Stimulated activated naive CD8-positive, alpha-beta T cell treated with anti-CD3 and anti-CD28 coated beads, Interleukin-15, Interleukin-2, amounts not matched to agents 100 ng/mL and 50 ng/mL, for 24 hours (primary cell): ENCODE data around the gene LEKR1.

Experiments
- H3K27ac Mint-ChIP-seq: one replicate; pipeline ENCODE4 v1.8.0; 2021; ENCODE audit warnings: mild to moderate bottlenecking, mixed read lengths
- H3K27me3 Mint-ChIP-seq: one replicate; pipeline ENCODE4 v1.8.0; 2021; ENCODE audit warnings: mixed read lengths
- H3K36me3 Mint-ChIP-seq: one replicate; pipeline ENCODE4 v1.8.0; 2021; ENCODE audit warnings: low read depth, mixed read lengths
- H3K4me1 Mint-ChIP-seq: one replicate; pipeline ENCODE4 v1.8.0; 2021; ENCODE audit warnings: low read depth, mixed read lengths
- H3K4me3 Mint-ChIP-seq: one replicate; pipeline ENCODE4 v1.8.0; 2021; ENCODE audit warnings: mild to moderate bottlenecking, mixed read lengths
- H3K9me3 Mint-ChIP-seq: one replicate; pipeline ENCODE4 v1.8.0; 2021; ENCODE audit warnings: mixed read lengths

Gene LEKR1

DNA sequence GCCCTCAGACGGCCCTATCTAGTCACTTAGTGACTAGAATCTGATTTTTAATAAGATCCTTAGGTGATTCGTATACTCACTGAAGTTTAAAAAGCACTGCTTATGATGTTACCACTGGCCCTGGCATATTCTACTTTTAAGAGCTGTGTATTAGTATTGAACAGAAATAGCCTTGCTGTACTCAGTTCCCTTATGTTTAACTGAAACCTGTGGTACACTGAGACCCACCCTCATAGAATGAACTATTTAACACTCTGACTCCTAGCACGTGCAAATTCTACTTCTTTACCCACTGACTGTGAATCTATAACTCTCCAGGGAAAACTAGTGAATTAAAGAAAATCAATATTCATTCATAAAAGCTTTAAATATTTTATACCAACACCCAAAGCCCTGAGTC is 224.9 kb downstream of the LEKR1 start:
- H3K36me3 Mint-ChIP-seq = no peaks in the 10 kb centered on the region

GRCh38 chr3:157051591-157051990 is 225.4 kb downstream of the LEKR1 start:
- no peak overlapping the region for H3K27ac Mint-ChIP-seq
- no peak overlapping the region for H3K4me3 Mint-ChIP-seq
- no peaks in the 10 kb centered on the region for H3K36me3 Mint-ChIP-seq
- no peaks in the 10 kb centered on the region for H3K4me1 Mint-ChIP-seq
- peaks cover 7% of the 10 kb centered on the region for H3K27me3 Mint-ChIP-seq
- no peaks in the 10 kb centered on the region for H3K9me3 Mint-ChIP-seq

More for the DNA sequence above, 224.9 kb downstream of the LEKR1 start:
- Mint-ChIP-seq H3K27me3 (peaks cover 7% of the 10 kb centered on the region), H3K4me3 (no peak overlapping the region), H3K4me1 (no peaks in the 10 kb centered on the region), H3K27ac (no peak overlapping the region), H3K9me3 (no peaks in the 10 kb centered on the region)

GRCh38 chr3:157056035-157056434 is 229.9 kb downstream of the LEKR1 start:
- no peaks in the 10 kb centered on the region for H3K4me1 Mint-ChIP-seq
- H3K9me3 Mint-ChIP-seq = no peaks in the 10 kb centered on the region
- H3K27me3 Mint-ChIP-seq = peaks cover 2% of the 10 kb centered on the region
- no peak overlapping the region for H3K27ac Mint-ChIP-seq
- no peak overlapping the region for H3K4me3 Mint-ChIP-seq
- no peaks in the 10 kb centered on the region for H3K36me3 Mint-ChIP-seq

GRCh38 chr3:157058392-157059071 is 232.4 kb downstream of the LEKR1 start:
- H3K4me1 Mint-ChIP-seq = no peaks in the 10 kb centered on the region
- H3K27me3 Mint-ChIP-seq = peaks cover 5% of the 10 kb centered on the region
- H3K36me3 Mint-ChIP-seq = no peaks in the 10 kb centered on the region
- no peak overlapping the region for H3K4me3 Mint-ChIP-seq
- H3K9me3 Mint-ChIP-seq = no peaks in the 10 kb centered on the region
- no peak overlapping the region for H3K27ac Mint-ChIP-seq

- H3K27me3 Mint-ChIP-seq = peaks cover 5% of the 10 kb centered on the region
- H3K4me3 Mint-ChIP-seq = no peak overlapping the region
- H3K4me1 Mint-ChIP-seq = no peaks in the 10 kb centered on the region
- H3K27ac Mint-ChIP-seq = no peak overlapping the region
- no peaks in the 10 kb centered on the region for H3K9me3 Mint-ChIP-seq
- H3K36me3 Mint-ChIP-seq = no peaks in the 10 kb centered on the region
Measured at GRCh38 chr3:157059181-157059580, 233.0 kb downstream of the LEKR1 start.

GRCh38 chr3:157059661-157060060 is 233.5 kb downstream of the LEKR1 start:
- H3K9me3 Mint-ChIP-seq = no peaks in the 10 kb centered on the region

DNA sequence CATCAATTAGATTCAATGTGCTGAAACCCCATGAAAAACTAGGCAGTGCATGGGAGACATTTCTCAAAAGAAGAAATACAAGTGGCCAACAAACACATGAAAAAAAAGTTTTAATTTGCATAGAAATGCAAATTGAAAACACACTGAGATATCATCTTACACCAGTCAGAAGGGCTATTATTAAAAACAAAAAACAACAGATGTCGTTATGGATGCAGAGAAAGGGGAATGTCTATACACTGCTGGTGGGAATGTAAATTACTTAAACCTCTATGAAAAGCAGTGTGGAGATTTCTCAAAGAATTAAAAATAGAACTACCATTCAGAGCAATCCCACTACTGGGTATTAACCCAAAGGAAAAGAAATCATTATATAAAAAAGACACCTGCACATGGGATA is 235.1 kb downstream of the LEKR1 start:
- H3K27ac Mint-ChIP-seq = no peak overlapping the region
- H3K9me3 Mint-ChIP-seq = no peaks in the 10 kb centered on the region
- H3K36me3 Mint-ChIP-seq = no peaks in the 10 kb centered on the region
- H3K4me3 Mint-ChIP-seq = no peak overlapping the region
- peaks cover 1% of the 10 kb centered on the region for H3K4me1 Mint-ChIP-seq
- peaks cover 5% of the 10 kb centered on the region for H3K27me3 Mint-ChIP-seq

More at GRCh38 chr3:157059661-157060060, 233.5 kb downstream of the LEKR1 start:
- peaks cover 5% of the 10 kb centered on the region for H3K27me3 Mint-ChIP-seq
- H3K36me3 Mint-ChIP-seq = no peaks in the 10 kb centered on the region
- H3K4me3 Mint-ChIP-seq = no peak overlapping the region
- no peak overlapping the region for H3K27ac Mint-ChIP-seq
- H3K4me1 Mint-ChIP-seq = no peaks in the 10 kb centered on the region

GRCh38 chr3:157063469-157063868 is 237.3 kb downstream of the LEKR1 start:
- peaks cover 5% of the 10 kb centered on the region for H3K27me3 Mint-ChIP-seq
- no peak overlapping the region for H3K4me3 Mint-ChIP-seq
- H3K27ac Mint-ChIP-seq = no peak overlapping the region
- peaks cover 12% of the 10 kb centered on the region for H3K4me1 Mint-ChIP-seq
- H3K9me3 Mint-ChIP-seq = no peaks in the 10 kb centered on the region
- no peaks in the 10 kb centered on the region for H3K36me3 Mint-ChIP-seq

GRCh38 chr3:157063926-157064325 is 237.8 kb downstream of the LEKR1 start:
- Mint-ChIP-seq H3K27ac (no peak overlapping the region), H3K9me3 (no peaks in the 10 kb centered on the region), H3K36me3 (no peaks in the 10 kb centered on the region), H3K27me3 (peaks cover 5% of the 10 kb centered on the region), H3K4me1 (peaks cover 12% of the 10 kb centered on the region), H3K4me3 (no peak overlapping the region)

DNA sequence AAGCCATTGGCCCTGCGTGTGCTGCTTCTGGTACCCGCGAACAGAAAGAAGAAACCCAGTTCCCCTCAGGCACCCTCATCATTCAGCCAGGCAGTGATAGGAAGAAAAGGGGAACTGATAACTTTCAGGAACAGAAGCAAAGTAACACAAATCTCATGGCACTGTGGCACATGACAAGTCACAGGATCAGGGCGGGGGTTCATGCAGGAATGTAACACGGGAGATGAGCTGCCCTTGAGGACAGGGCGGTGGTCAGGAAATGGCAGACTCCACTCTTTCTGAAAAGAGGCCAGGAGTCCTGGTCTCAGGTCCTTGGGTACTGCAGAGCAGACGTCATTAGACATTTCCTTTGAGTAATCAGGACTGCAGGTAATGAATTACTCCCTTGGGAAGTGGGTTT is 238.2 kb downstream of the LEKR1 start:
- Mint-ChIP-seq H3K27ac (no peak overlapping the region), H3K27me3 (peaks cover 5% of the 10 kb centered on the region), H3K4me1 (peaks cover 12% of the 10 kb centered on the region), H3K36me3 (no peaks in the 10 kb centered on the region), H3K9me3 (no peaks in the 10 kb centered on the region), H3K4me3 (no peak overlapping the region)

DNA sequence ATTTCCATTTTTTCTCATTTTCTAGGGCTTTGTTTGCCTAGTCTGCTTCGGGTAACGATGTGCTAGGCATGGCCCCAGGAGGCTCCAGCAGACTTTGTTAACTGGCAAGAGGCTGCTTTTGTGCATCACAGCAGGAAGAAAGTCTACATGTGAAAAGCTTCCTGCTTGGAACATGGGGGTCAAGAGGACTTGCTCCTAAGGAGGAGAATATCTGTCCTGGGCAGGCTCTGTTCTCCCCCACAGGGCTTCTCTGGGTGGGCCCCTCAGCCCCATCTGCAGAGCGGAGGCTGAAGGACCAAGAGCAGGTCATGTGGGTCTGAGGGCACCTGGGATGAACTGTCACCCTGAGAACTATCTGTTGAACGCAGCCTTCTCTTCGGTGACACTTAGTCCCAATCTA is 239.0 kb downstream of the LEKR1 start:
- Mint-ChIP-seq H3K4me3 (no peak overlapping the region), H3K27me3 (peaks cover 5% of the 10 kb centered on the region), H3K27ac (no peak overlapping the region), H3K4me1 (peaks cover 12% of the 10 kb centered on the region), H3K9me3 (no peaks in the 10 kb centered on the region), H3K36me3 (no peaks in the 10 kb centered on the region)

DNA sequence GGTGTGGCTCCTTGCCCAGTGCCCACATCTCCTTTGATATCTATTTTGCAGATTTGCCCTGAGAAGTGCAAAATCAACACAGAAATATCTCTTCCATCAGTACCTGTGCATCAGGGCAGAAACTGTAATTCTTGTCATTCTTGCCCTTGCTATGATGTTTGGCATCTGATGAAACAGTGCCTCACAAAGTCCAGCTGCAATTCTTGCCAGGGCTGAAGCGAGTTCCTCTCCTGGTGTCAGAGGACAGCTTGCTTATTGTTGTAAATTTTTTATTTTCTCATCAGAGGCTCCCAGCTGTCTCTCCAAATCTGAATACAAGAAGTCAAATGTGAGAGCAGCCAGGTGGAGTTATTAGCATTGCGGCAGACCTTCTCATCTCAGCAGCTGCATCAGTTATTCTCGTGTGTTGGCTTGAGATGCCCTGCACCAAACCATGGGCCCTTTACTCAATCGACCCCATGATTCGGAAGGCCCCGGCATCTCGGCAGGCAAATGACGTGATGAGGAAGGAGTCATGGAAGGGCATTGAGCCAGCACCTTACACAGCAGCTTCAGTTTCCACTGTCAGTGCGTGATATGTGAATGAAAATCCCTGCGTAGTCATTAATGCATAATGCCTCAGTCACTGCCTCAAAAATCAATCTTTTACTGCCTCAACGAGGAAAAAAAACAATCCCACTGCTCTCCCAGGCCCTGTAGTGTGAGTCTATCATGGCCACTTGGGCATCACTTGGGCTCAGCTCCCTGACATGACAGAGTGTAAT is 240.4 kb downstream of the LEKR1 start:
- Mint-ChIP-seq H3K4me1 (peaks cover 12% of the 10 kb centered on the region), H3K9me3 (no peaks in the 10 kb centered on the region), H3K4me3 (no peak overlapping the region), H3K27me3 (peaks cover 5% of the 10 kb centered on the region), H3K27ac (no peak overlapping the region), H3K36me3 (no peaks in the 10 kb centered on the region)

GRCh38 chr3:157067114-157067513 is 241.0 kb downstream of the LEKR1 start:
- H3K4me1 Mint-ChIP-seq = peaks cover 12% of the 10 kb centered on the region
- H3K36me3 Mint-ChIP-seq = no peaks in the 10 kb centered on the region
- no peaks in the 10 kb centered on the region for H3K9me3 Mint-ChIP-seq
- H3K27me3 Mint-ChIP-seq = peaks cover 5% of the 10 kb centered on the region
- no peak overlapping the region for H3K27ac Mint-ChIP-seq
- no peak overlapping the region for H3K4me3 Mint-ChIP-seq

DNA sequence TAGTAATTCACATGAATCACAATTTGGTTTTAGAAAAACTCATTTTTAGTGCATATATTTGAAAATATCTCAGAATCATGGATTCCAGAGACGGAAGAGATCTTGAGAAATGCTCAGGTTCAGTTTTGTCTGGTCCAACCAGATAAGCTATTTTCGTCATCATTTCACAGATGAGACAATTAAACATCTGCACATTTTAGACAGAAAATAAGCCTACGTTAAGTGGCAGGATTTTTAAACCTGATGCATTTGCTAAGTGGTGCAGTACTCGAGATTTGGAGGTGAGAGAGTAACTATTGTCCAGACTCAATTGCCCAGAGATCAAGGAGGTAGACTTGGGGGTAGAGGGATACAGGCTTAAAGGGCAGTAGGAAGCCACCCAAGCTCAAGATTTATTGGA is 243.3 kb downstream of the LEKR1 start:
- no peak overlapping the region for H3K4me3 Mint-ChIP-seq
- H3K9me3 Mint-ChIP-seq = no peaks in the 10 kb centered on the region
- no peaks in the 10 kb centered on the region for H3K27me3 Mint-ChIP-seq
- no peak overlapping the region for H3K27ac Mint-ChIP-seq
- H3K4me1 Mint-ChIP-seq = peaks cover 12% of the 10 kb centered on the region
- H3K36me3 Mint-ChIP-seq = no peaks in the 10 kb centered on the region

- Mint-ChIP-seq H3K27ac (no peak overlapping the region), H3K27me3 (no peaks in the 10 kb centered on the region), H3K4me3 (no peak overlapping the region), H3K4me1 (peaks cover 12% of the 10 kb centered on the region), H3K9me3 (no peaks in the 10 kb centered on the region), H3K36me3 (no peaks in the 10 kb centered on the region)
Measured at GRCh38 chr3:157069846-157070677, 243.9 kb downstream of the LEKR1 start.
